K562 (cell line): Measurements from ENCODE around the gene NUP153. TPM values are rescaled to one million over a fixed set of nuclear protein-coding genes. Genes with fewer than 3 reads are reported as not detected.

Experiments
- ATAC-seq: fragments of 200-7000 bp; cut with Tn5 transposase; 3 replicates; pipeline ENCODE4 v1.9.1; 2020; ENCODE audit warnings: moderate library complexity
- BruUV-seq: library from RNA; stranded (reverse); fragments of 400-500 nt; replicated peaks from 2 replicates; lab custom pipeline; 2021; lab: Mats Ljungman, UMichigan
- CTCF ChIA-PET: fragments of 300-600 bp; formaldehyde crosslinking; extraction: SDS; loops from one replicate; lab custom pipeline; 2021; ENCODE audit warnings: low intra/inter-chr PET ratio; lab: Yijun Ruan, JAX
- POLR2A ChIA-PET: fragments of 300-600, 350-650 bp; sonication (Branson Sonifier 250); formaldehyde crosslinking; extraction: SDS; loops from one replicate; lab custom pipeline; 2021; ENCODE audit warnings: antibody characterized with exemption, inconsistent platforms; lab: Yijun Ruan, JAX
- DNase-seq, 4 experiments: peaks; one replicate each; pipeline versions ENCODE4 v3.0.0 to v3.0.0-alpha.2; 2011 to 2018; ENCODE audit warnings: low spot score in 3 of 4, mixed read lengths in 3 of 4; ENCODE audit errors: extremely low read depth in 1 of 4
- FAIRE-seq: peaks from 2 replicates; lab custom pipeline; 2011; peaks lifted over from hg19 to GRCh38; lab: Jason Lieb, UNC
- H2AFZ ChIP-seq: 2 replicates; pipeline ENCODE4 v1.6.0; 2011; ENCODE audit warnings: low read depth, low read length, control low read depth, inconsistent platforms
- H3K27ac ChIP-seq: fragments of 200-600 bp; 3 replicates; pipeline ENCODE4 v1.8.0; 2011; ENCODE audit warnings: low read depth, mild to moderate bottlenecking, control low read depth, inconsistent platforms, low read length, moderate library complexity, mixed read lengths; ENCODE audit errors: extremely low read depth
- H3K27me3 ChIP-seq, 2 experiments: fragments of 300-600 bp in 1 of 2; 2 replicates in 1 of 2; 3 replicates in 1 of 2; pipeline versions ENCODE4 v1.6.0 to v1.8.0; 2011; ENCODE audit warnings: inconsistent platforms in 2 of 2, low read length in 2 of 2, mild to moderate bottlenecking in 1 of 2, mixed read lengths in 1 of 2, moderate library complexity in 1 of 2; ENCODE audit not compliant: control insufficient read depth in 2 of 2, insufficient read depth in 2 of 2
- H3K36me3 ChIP-seq: fragments of 300-600 bp; 3 replicates; pipeline ENCODE4 v1.8.0; 2011; ENCODE audit warnings: mild to moderate bottlenecking, low read length, inconsistent platforms; ENCODE audit not compliant: control insufficient read depth, insufficient read depth
- H3K4me1 ChIP-seq, 2 experiments: fragments of 200-600 bp in 1 of 2; replicated peaks in 1 of 2; 2 replicates in 1 of 2; 3 replicates in 1 of 2; pipeline versions ENCODE4 v1.5.1 to v1.8.0; 2011; ENCODE audit warnings: inconsistent platforms in 2 of 2, low read length in 2 of 2, mild to moderate bottlenecking in 1 of 2, mixed read lengths in 1 of 2, moderate library complexity in 1 of 2; ENCODE audit not compliant: control insufficient read depth in 2 of 2, insufficient read depth in 2 of 2
- H3K4me2 ChIP-seq: 2 replicates; pipeline ENCODE4 v1.6.1; 2011; ENCODE audit warnings: low read length, control low read depth, inconsistent platforms, mixed read lengths; ENCODE audit not compliant: insufficient read depth
- H3K4me3 ChIP-seq: fragments of 200-600 bp; sonication (generic), shearing (Covaris generic); 2 replicates; pipeline ENCODE4 v1.5.1; 2016; ENCODE audit warnings: control low read depth, inconsistent platforms
- H3K79me2 ChIP-seq: fragments of 200-600 bp; 3 replicates; pipeline ENCODE4 v1.8.0; 2011; ENCODE audit warnings: low read length, inconsistent platforms; ENCODE audit not compliant: control insufficient read depth, insufficient read depth
- H3K9ac ChIP-seq, 2 experiments: 2 replicates each; pipeline versions ENCODE4 v1.6.0 to v1.6.1; 2011; ENCODE audit warnings: low read depth in 2 of 2, low read length in 2 of 2, control low read depth in 1 of 2, inconsistent platforms in 1 of 2, mild to moderate bottlenecking in 1 of 2, mixed read lengths in 1 of 2; ENCODE audit not compliant: insufficient read depth in 1 of 2
- H3K9me1 ChIP-seq: one replicate; pipeline ENCODE4 v1.6.0; 2011; ENCODE audit warnings: inconsistent platforms, mild to moderate bottlenecking, low read length, moderate library complexity; ENCODE audit not compliant: control insufficient read depth, insufficient read depth
- H3K9me3 ChIP-seq: replicated peaks from 2 replicates; pipeline ENCODE4 v1.5.1; 2011; ENCODE audit warnings: low read depth, low read length, inconsistent platforms; ENCODE audit not compliant: control insufficient read depth, insufficient read depth
- H4K20me1 ChIP-seq: replicated peaks from 2 replicates; pipeline ENCODE4 v1.6.1; 2011; ENCODE audit warnings: low read length, inconsistent platforms, mixed read lengths; ENCODE audit not compliant: control insufficient read depth, insufficient read depth
- CBX2 ChIP-seq: fragments of 200-600 bp; sonication (generic); IDR thresholded peaks from one replicate; pipeline ENCODE4 v1.6.1; 2012; ENCODE audit warnings: mild to moderate bottlenecking, low read length, inconsistent platforms; ENCODE audit not compliant: insufficient read depth, poor library complexity, severe bottlenecking
- CEBPB ChIP-seq: fragments of 450-650 bp; IDR thresholded peaks from 2 replicates; pipeline ENCODE4 v1.6.1; 2016; ENCODE audit warnings: missing genetic modification characterization, missing compliant biosample characterization
- CEBPG ChIP-seq, 3 experiments: fragments of 200-800 bp in 1 of 3; sonication (Bioruptor generic) in 1 of 3; sonication (generic) in 1 of 3; formaldehyde crosslinking in 1 of 3; IDR thresholded peaks in 2 of 3; conservative IDR thresholded peaks in 1 of 3; 2 replicates each; pipeline versions ENCODE4 v1.6.1 to v1.8.0; 2016 to 2022; ENCODE audit warnings: missing compliant biosample characterization in 2 of 3, missing genetic modification characterization in 2 of 3, mild to moderate bottlenecking in 1 of 3, missing genetic modification reagents in 1 of 3
- FOSL1 ChIP-seq: fragments of 200-800 bp; sonication (Bioruptor generic); conservative IDR thresholded peaks from 2 replicates; pipeline ENCODE4 v1.6.1; 2016; ENCODE audit warnings: missing genetic modification characterization, missing compliant biosample characterization
- GATAD2B ChIP-seq: fragments of 450-650 bp; IDR thresholded peaks from 2 replicates; pipeline ENCODE4 v1.6.1; 2017; ENCODE audit warnings: mild to moderate bottlenecking, borderline replicate concordance
- WGBS: fragments of 100-300 bp; shearing (Covaris generic); methylation state at CpG from one replicate; pipeline ENCODE4 v1.1.6; 2016; ENCODE audit warnings: low coverage, mixed read lengths; ENCODE audit not compliant: insufficient coverage; ENCODE audit errors: missing lambda C conversion rate; 5-methylcytosine and 5-hydroxymethylcytosine counted together
- in situ Hi-C: fragments of 300-500 bp; cut with MboI; formaldehyde crosslinking; loops from 4 replicates; pipeline ENCODE4 v1.15.0; 2018; ENCODE audit warnings: inconsistent platforms, mixed read lengths
- intact Hi-C: fragments of 100-400 bp; cut with micrococcal nuclease; formaldehyde crosslinking; loops from 2 replicates; pipeline ENCODE4 v1.14.2; 2022
- polyA plus RNA-seq, 8 experiments: library from polyadenylated mRNA; depleted of rRNA in 4 of 8; stranded (reverse) in 5 of 8; unstranded in 3 of 8; fragments of >200 nt; fragmentation: Nextera tagmentation in 2 of 8; fragmentation: Illumina TruSeq in 1 of 8; extraction: Ambion mirVana in 2 of 8; extraction: Trizol in 1 of 8; gene quantifications; 2 replicates each; pipeline versions ENCODE4 v1.2.1 to v1.2.3, GENCODE V29; 2011 to 2014; ENCODE audit warnings: inconsistent platforms in 1 of 8, missing spikeins in 1 of 8
- total RNA-seq, 7 experiments: library from RNA; depleted of rRNA in 6 of 7; stranded (reverse); fragments of >200 nt in 6 of 7; fragmentation: Illumina TruSeq in 2 of 7; extraction: Trizol in 2 of 7; gene quantifications; 2 replicates each; pipeline versions ENCODE4 v1.2.1 to v1.2.3, GENCODE V29; 2011 to 2021; ENCODE audit warnings: low replicate concordance in 1 of 7

Gene NUP153
- total and polyA plus RNA-seq, 9 of the 15 experiments (the other 6 are each of a cell fraction or from before 2014, with no cell fraction given) = 21.9 to 110 (median 84.8) TPM

- DNase-seq (no peak), ATAC-seq (no peak), FAIRE-seq (no peak)
- Histone ChIP-seq H3K27me3 (no peaks in the 10 kb centered on the region), H2AFZ (0 out of 2 replicates have a peak overlapping the region, but pooled peaks have one; percentile 26), H3K36me3 (no peaks in the 10 kb centered on the region), H3K9me3 (no peaks in the 10 kb centered on the region), H3K79me2 (peaks cover 14% of the 10 kb centered on the region), H3K4me3 (no peak overlapping the region), H3K4me1 (peaks cover 20 to 31% of the 10 kb centered on the region in 2 experiments), H3K9ac (no peak overlapping the region), H4K20me1 (no peaks in the 10 kb centered on the region), H3K27ac (no peak overlapping the region), H3K4me2 (no peak overlapping the region), H3K9me1 (no peaks in the 10 kb centered on the region)
- BruUV-seq = no TSS peak
- POLR2A ChIA-PET = interaction anchor here (1.1 to 1.4 kb wide), 2 partner anchors 12 to 17 kb away, joined by 3 to 4 read pairs; no protein-coding TSS in a partner anchor
- CTCF ChIA-PET = no interaction called here
- 45% methylated on average over 3 of the region's 3 CpGs for WGBS
- in situ Hi-C loops = no loop called here
- TF ChIP-seq CEBPG (CRISPR knock-in tag; IDR thresholded peaks at IDR 0.05) (peak; percentile 38; the same call in 1 of the 2 replicates), CEBPG (tag; conservative IDR thresholded peaks at IDR 0.05 in 1 of 2, IDR thresholded peaks at IDR 0.05 in 1 of 2) (no peak), CBX2 (no peak), CEBPB (tag) (peak; percentile 90)
- intact Hi-C loops = no loop called here
Measured at GRCh38 chr6:17710331-17710730, 3.6 kb upstream of the NUP153 start.

- peaks cover 16 to 22% of the 10 kb centered on the region in 2 experiments; a peak in 4 of 5 replicates for H3K4me1 ChIP-seq
- H3K27ac ChIP-seq = no peak overlapping the region
- intact Hi-C loops (loop anchor here (5.0 to 10.0 kb wide), 3 partner anchors 275 to 553 kb away; partner anchors contain the start of genes DEK, KDM1B, KIF13A and TPMT), in situ Hi-C loops (no loop called here)
- no peaks in the 10 kb centered on the region for H4K20me1 ChIP-seq
- 88% methylated on average over 2 of the region's 2 CpGs for WGBS
- FAIRE-seq (no peak), DNase-seq (no peak), ATAC-seq (no peak)
- BruUV-seq = no TSS peak
- no peak overlapping the region for H3K9ac ChIP-seq
- no peaks in the 10 kb centered on the region for H3K27me3 ChIP-seq
- H3K9me1 ChIP-seq = no peaks in the 10 kb centered on the region
- POLR2A ChIA-PET = no interaction called here
- H3K4me3 ChIP-seq = no peak overlapping the region
- H3K36me3 ChIP-seq = no peaks in the 10 kb centered on the region
- TF ChIP-seq GATAD2B = no peak
- TF ChIP-seq FOSL1 (tag) = no peak
- TF ChIP-seq, all 486 proteins: peak for 0
- CTCF ChIA-PET = no interaction called here
- Histone ChIP-seq H3K79me2 (peaks cover 23% of the 10 kb centered on the region), H3K4me2 (no peak overlapping the region), H2AFZ (no peak overlapping the region), H3K9me3 (no peaks in the 10 kb centered on the region)
Measured at GRCh38 chr6:17709476-17709875, 2.8 kb upstream of the NUP153 start.
